Vagina (tissue), 2 donors: Measurements from ENCODE around the gene CALN1.

Experiments used
- CTCF ChIP-seq, 3 experiments: fragments of 450-650 bp in 2 of 3; fragments of 200-600 bp in 1 of 3; sonication (generic) in 1 of 3; IDR thresholded peaks; one replicate each; pipeline ENCODE4 v1.5.1; 2017 to 2019; ENCODE audit warnings: antibody characterized with exemption in 3 of 3, mild to moderate bottlenecking in 2 of 3, moderate library complexity in 2 of 3
- POLR2AphosphoS5 ChIP-seq, 2 donors: sonication (generic); formaldehyde crosslinking; IDR thresholded peaks; one replicate each; pipeline ENCODE4 v1.9.0; 2017; ENCODE audit warnings: antibody characterized with exemption in 2 of 2, mild to moderate bottlenecking in 2 of 2, low read depth in 1 of 2; ENCODE audit not compliant: insufficient read depth in 1 of 2

DNA sequence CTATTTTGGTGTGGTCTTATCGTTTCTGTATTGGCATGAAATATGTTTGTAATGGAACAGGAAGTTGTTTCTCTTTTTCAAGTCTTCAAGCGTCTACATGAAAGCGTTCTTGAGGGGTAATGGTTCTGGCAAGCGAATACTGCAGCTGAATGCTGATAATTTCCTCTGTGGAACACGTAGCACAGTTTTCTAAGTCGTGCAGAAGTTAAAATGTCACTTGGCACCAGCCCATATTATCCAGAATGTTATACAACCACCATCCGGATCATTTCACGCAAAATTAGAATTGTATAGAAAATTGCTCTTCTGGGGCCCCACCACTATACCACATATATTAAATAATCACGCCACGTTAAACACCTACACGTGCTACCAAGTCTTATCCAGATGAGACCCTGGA lies 354.3 kb downstream of the CALN1 start:
- TF ChIP-seq CTCF (IDR thresholded peaks at IDR 0.05): no peak
- TF ChIP-seq POLR2AphosphoS5 (IDR thresholded peaks at IDR 0.05; ENCODE audit: insufficient read depth in 1 of 2, low read depth in 1 of 2): no peak
